OCI-LY1 (cell line): ENCODE data around the gene ITPRID1.

Experiments
- H2AFZ ChIP-seq: fragments of 200-600 bp; sonication (generic), shearing (Covaris generic); 2 replicates; pipeline ENCODE4 v1.6.0; 2014; ENCODE audit warnings: antibody characterized with exemption, mild to moderate bottlenecking, low read length
- H3F3A ChIP-seq: fragments of 200-600 bp; sonication (generic), shearing (Covaris generic); 2 replicates; pipeline ENCODE4 v1.6.0; 2014; ENCODE audit warnings: mild to moderate bottlenecking, antibody characterized with exemption, low read length, moderate library complexity; ENCODE audit not compliant: insufficient read depth
- H3K27ac ChIP-seq: fragments of 200-600 bp; sonication (generic); 2 replicates; pipeline ENCODE4 v1.5.1; 2014; ENCODE audit warnings: low read length, mixed run types, mild to moderate bottlenecking, low read depth; ENCODE audit not compliant: poor library complexity, severe bottlenecking
- H3K27me3 ChIP-seq: fragments of 200-600 bp; sonication (generic); 2 replicates; pipeline ENCODE4 v1.6.0; 2014; ENCODE audit warnings: antibody characterized with exemption, mild to moderate bottlenecking, low read length, moderate library complexity; ENCODE audit not compliant: insufficient read depth
- H3K36me3 ChIP-seq: fragments of 200-600 bp; sonication (generic); 2 replicates; pipeline ENCODE4 v1.6.1; 2014; ENCODE audit warnings: mild to moderate bottlenecking, antibody characterized with exemption, low read length, moderate library complexity, mixed read lengths; ENCODE audit not compliant: insufficient read depth
- H3K4me1 ChIP-seq: fragments of 200-600 bp; sonication (generic); 2 replicates; pipeline ENCODE4 v1.5.1; 2014; ENCODE audit warnings: mild to moderate bottlenecking, low read length, moderate library complexity; ENCODE audit not compliant: insufficient read depth, severe bottlenecking
- H3K4me2 ChIP-seq: fragments of 200-600 bp; sonication (generic), shearing (Covaris generic); 2 replicates; pipeline ENCODE4 v1.6.1; 2014; ENCODE audit warnings: low read length
- H3K4me3 ChIP-seq: fragments of 200-600 bp; sonication (generic); 2 replicates; pipeline ENCODE4 v1.5.1; 2014; ENCODE audit warnings: low read length, low read depth, mild to moderate bottlenecking, mixed read lengths; ENCODE audit not compliant: poor library complexity, severe bottlenecking
- H3K79me2 ChIP-seq: fragments of 200-600 bp; shearing (Covaris generic); 2 replicates; pipeline ENCODE4 v1.6.1; 2016; ENCODE audit warnings: mixed run types, low read length, mixed read lengths; ENCODE audit not compliant: insufficient read depth
- H3K9ac ChIP-seq: fragments of 200-600 bp; sonication (generic), shearing (Covaris generic); 2 replicates; pipeline ENCODE4 v1.6.1; 2014; ENCODE audit warnings: mild to moderate bottlenecking, low read length, mixed read lengths
- H3K9me2 ChIP-seq: fragments of 200-600 bp; sonication (generic), shearing (Covaris generic); 2 replicates; pipeline ENCODE4 v1.6.1; 2014; ENCODE audit warnings: low read depth, mild to moderate bottlenecking, low read length, mixed read lengths
- H3K9me3 ChIP-seq: fragments of 200-600 bp; shearing (Covaris generic); 2 replicates; pipeline ENCODE4 v1.6.1; 2014; ENCODE audit warnings: low read length, mixed read lengths
- H4K20me1 ChIP-seq: fragments of 200-600 bp; sonication (generic), shearing (Covaris generic); 2 replicates; pipeline ENCODE4 v1.6.0; 2016; ENCODE audit warnings: mild to moderate bottlenecking, low read length; ENCODE audit not compliant: insufficient read depth
- EZH2 ChIP-seq: fragments of 200-600 bp; sonication (generic), shearing (Covaris generic); IDR thresholded peaks from 2 replicates; pipeline ENCODE4 v1.8.0; 2017; ENCODE audit warnings: borderline replicate concordance, mixed run types, mild to moderate bottlenecking, antibody characterized with exemption, low read length, moderate library complexity, mixed read lengths
- TF ChIP-seq, protein P1 (sequence below): fragments of 200-600 bp; sonication (generic), shearing (Covaris generic); IDR thresholded peaks from 2 replicates; pipeline ENCODE4 v1.5.1; 2017; ENCODE audit warnings: mild to moderate bottlenecking, antibody characterized with exemption, low read length, moderate library complexity, mixed read lengths

Gene ITPRID1

DNA sequence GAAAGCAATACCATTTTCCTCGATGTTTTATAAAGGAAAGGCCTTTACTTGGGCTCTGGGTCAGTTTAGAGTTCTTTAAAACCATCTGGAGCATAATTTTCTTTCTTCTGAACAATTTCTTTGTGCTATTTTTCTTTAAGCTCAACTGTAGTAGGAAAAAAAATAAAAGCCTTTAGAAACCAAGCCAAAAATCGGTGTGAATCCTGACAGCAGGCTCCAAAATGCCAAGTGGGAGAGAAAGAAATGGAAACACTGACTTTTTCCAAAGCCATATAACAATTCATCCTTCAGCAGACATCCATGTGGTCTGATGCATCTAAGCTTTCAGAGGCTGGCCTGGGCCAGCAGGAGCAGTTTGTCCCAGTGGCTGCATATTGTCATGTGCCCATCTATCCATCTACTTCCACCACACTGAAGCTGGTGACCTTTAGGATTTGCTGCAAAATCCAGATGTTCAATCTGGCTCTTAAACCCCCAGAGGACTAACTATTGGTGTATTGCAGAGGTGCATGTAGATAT, 23.0 kb upstream of the ITPRID1 start:
- Histone ChIP-seq H3K9me2 (no peaks in the 10 kb centered on the region), H4K20me1 (no peaks in the 10 kb centered on the region), H3K4me2 (no peak overlapping the region), H3K9me3 (no peaks in the 10 kb centered on the region), H3K27ac (no peak overlapping the region), H3F3A (no peaks in the 10 kb centered on the region), H2AFZ (no peak overlapping the region), H3K36me3 (no peaks in the 10 kb centered on the region), H3K79me2 (no peaks in the 10 kb centered on the region), H3K27me3 (no peaks in the 10 kb centered on the region), H3K4me1 (no peaks in the 10 kb centered on the region), H3K9ac (no peak overlapping the region), H3K4me3 (no peak overlapping the region)
- no peak for TF ChIP-seq EZH2
- TF ChIP-seq, protein P1, sequence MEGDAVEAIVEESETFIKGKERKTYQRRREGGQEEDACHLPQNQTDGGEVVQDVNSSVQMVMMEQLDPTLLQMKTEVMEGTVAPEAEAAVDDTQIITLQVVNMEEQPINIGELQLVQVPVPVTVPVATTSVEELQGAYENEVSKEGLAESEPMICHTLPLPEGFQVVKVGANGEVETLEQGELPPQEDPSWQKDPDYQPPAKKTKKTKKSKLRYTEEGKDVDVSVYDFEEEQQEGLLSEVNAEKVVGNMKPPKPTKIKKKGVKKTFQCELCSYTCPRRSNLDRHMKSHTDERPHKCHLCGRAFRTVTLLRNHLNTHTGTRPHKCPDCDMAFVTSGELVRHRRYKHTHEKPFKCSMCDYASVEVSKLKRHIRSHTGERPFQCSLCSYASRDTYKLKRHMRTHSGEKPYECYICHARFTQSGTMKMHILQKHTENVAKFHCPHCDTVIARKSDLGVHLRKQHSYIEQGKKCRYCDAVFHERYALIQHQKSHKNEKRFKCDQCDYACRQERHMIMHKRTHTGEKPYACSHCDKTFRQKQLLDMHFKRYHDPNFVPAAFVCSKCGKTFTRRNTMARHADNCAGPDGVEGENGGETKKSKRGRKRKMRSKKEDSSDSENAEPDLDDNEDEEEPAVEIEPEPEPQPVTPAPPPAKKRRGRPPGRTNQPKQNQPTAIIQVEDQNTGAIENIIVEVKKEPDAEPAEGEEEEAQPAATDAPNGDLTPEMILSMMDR: no peak

DNA sequence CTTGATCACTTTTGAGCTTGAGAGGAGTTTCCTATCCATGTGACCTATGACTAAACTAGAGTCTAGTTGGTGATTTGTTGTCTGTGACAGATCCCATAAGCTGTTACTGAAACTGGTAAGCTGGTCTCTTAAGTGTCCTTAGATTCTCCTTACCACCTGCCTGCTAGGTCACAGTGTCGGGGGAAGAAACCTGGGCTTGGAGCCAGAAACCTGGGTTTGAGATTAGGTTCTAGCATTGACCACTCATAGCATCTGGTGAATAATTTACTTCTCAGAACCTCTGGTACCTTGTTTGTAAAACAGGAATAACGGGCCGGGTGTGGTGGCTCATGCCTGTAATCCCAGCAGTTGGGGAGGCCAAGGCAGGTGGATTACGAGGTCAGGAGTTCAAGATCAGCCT, 21.8 kb upstream of the ITPRID1 start:
- H3K27me3 ChIP-seq: no peaks in the 10 kb centered on the region
- H3K4me3 ChIP-seq: no peak overlapping the region
- H3K36me3 ChIP-seq: no peaks in the 10 kb centered on the region
- H3K4me1 ChIP-seq: no peaks in the 10 kb centered on the region
- H3K9me2 ChIP-seq: no peaks in the 10 kb centered on the region
- H2AFZ ChIP-seq: no peak overlapping the region
- H3F3A ChIP-seq: no peaks in the 10 kb centered on the region
- no peak overlapping the region for H3K4me2 ChIP-seq
- no peaks in the 10 kb centered on the region for H3K79me2 ChIP-seq
- TF ChIP-seq, protein P1: no peak
- no peak for TF ChIP-seq EZH2
- no peak overlapping the region for H3K27ac ChIP-seq
- no peaks in the 10 kb centered on the region for H3K9me3 ChIP-seq
- no peak overlapping the region for H3K9ac ChIP-seq
- H4K20me1 ChIP-seq: no peaks in the 10 kb centered on the region

DNA sequence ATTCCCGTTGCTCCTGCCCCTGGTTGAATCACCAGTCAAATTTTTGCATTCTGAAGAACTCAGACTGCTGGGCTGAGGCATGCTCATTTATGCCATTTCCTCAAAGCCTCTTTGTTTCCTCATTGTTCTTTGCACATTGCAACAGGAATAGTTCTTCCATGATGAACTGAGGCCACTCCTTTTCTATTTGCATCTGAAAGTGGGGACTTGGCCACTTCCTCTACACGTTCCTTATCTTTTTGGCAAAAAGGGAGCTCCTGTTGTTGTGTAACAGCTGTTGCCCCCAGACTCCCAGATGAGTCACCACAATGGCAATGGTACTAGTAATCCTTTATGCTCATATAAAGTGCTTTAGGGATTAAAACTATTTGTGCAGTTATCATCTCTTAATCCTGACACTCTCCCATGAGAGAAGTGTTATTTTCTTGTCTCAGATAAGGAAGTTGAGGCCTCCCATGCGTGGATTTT, 20.1 kb upstream of the ITPRID1 start:
- H3K27ac ChIP-seq: no peak overlapping the region

More for the DNA sequence above, 20.1 kb upstream of the ITPRID1 start:
- Histone ChIP-seq H3K9ac (no peak overlapping the region), H3K9me2 (no peaks in the 10 kb centered on the region), H3K4me1 (no peaks in the 10 kb centered on the region), H4K20me1 (no peaks in the 10 kb centered on the region), H3K4me3 (no peak overlapping the region), H3K79me2 (no peaks in the 10 kb centered on the region), H3F3A (no peaks in the 10 kb centered on the region), H3K9me3 (no peaks in the 10 kb centered on the region), H3K27me3 (no peaks in the 10 kb centered on the region), H3K36me3 (no peaks in the 10 kb centered on the region), H3K4me2 (no peak overlapping the region), H2AFZ (no peak overlapping the region)
- TF ChIP-seq, protein P1: no peak
- TF ChIP-seq EZH2: no peak
